COLO668 (cell line): ENCODE results near the gene ZIC5.
"Not testable (repeated sequence)": the region's sequence is repeated elsewhere in the genome, so short reads cannot be mapped to it uniquely, and the experiment has no call there.

Source experiments
- DNase-seq: peaks from one replicate; lab custom pipeline; 2025; ENCODE audit not compliant: unreplicated experiment; lab: John Stamatoyannopoulos, UW

ZIC5 gene

GRCh38 chr13:99961636-99962035 lies 9.9 kb downstream of the ZIC5 start:
- DNase-seq: no peak

- DNase-seq: peak; percentile 67
These were observed 10.8 kb downstream of the ZIC5 start for GRCh38 chr13:99960663-99961311.

- DNase-seq: peak; percentile 66
These were observed 11.9 kb downstream of the ZIC5 start for GRCh38 chr13:99959540-99960230.

- no peak for DNase-seq
These were observed 12.4 kb downstream of the ZIC5 start for GRCh38 chr13:99959127-99959539.

- no peak for DNase-seq
These were observed 13.0 kb downstream of the ZIC5 start for GRCh38 chr13:99958406-99959126.

GRCh38 chr13:99956473-99957349 lies 14.9 kb downstream of the ZIC5 start:
- peak; percentile 77 for DNase-seq

GRCh38 chr13:99955747-99956472 lies 15.7 kb downstream of the ZIC5 start:
- DNase-seq: peak; percentile 74

GRCh38 chr13:99955107-99955746 lies 16.3 kb downstream of the ZIC5 start:
- no peak for DNase-seq

GRCh38 chr13:99953138-99953755 lies 18.3 kb downstream of the ZIC5 start:
- no peak for DNase-seq

GRCh38 chr13:99951666-99952065 lies 19.9 kb downstream of the ZIC5 start:
- DNase-seq: not testable (repeated sequence)

GRCh38 chr13:99949679-99950413 lies 21.7 kb downstream of the ZIC5 start:
- DNase-seq: no peak

- DNase-seq: no peak
These were observed 22.5 kb downstream of the ZIC5 start for GRCh38 chr13:99948907-99949678.

GRCh38 chr13:99948411-99948810 lies 23.2 kb downstream of the ZIC5 start:
- no peak for DNase-seq

- no peak for DNase-seq
These were observed 23.9 kb downstream of the ZIC5 start for GRCh38 chr13:99947666-99948065.

GRCh38 chr13:99945515-99945914 lies 26.1 kb downstream of the ZIC5 start:
- not testable (repeated sequence) for DNase-seq

- no peak for DNase-seq
These were observed 27.0 kb downstream of the ZIC5 start for GRCh38 chr13:99944606-99945005.

- DNase-seq: no peak
These were observed 27.5 kb downstream of the ZIC5 start for GRCh38 chr13:99944102-99944501.

- DNase-seq: no peak
These were observed 29.7 kb downstream of the ZIC5 start for GRCh38 chr13:99941911-99942310.
